NCI-H446 treated with DMSO at 0.1 percent for 48 hours (cell line): Measurements from ENCODE around the gene USP22.
"Not testable (repeated sequence)": the region's sequence is repeated elsewhere in the genome, so short reads cannot be mapped to it uniquely, and the experiment has no call there.

Experiments
- DNase-seq: peaks from one replicate; lab custom pipeline; 2025; lab: John Stamatoyannopoulos, UW

Gene USP22

GRCh38 chr17:21042458-21043295, at the start of gene USP22:
USP22 (minus strand) TSS chr17:21043011; CDS start chr17:21042835, 176 bp downstream.
- no peak for DNase-seq

- DNase-seq = no peak
Observed at GRCh38 chr17:21090902-21091618, 48.2 kb upstream of the USP22 start.

- DNase-seq = no peak
Observed at GRCh38 chr17:21089933-21090901, 47.4 kb upstream of the USP22 start.

GRCh38 chr17:21089145-21089544, 46.3 kb upstream of the USP22 start:
- DNase-seq = no peak

- no peak for DNase-seq
Observed at GRCh38 chr17:21085707-21086106, 42.9 kb upstream of the USP22 start.

GRCh38 chr17:21085280-21085679, 42.5 kb upstream of the USP22 start:
- not testable (repeated sequence) for DNase-seq

- no peak for DNase-seq
Observed at GRCh38 chr17:21082001-21082436, 39.2 kb upstream of the USP22 start.

- DNase-seq = no peak
Observed at GRCh38 chr17:21079196-21079595, 36.4 kb upstream of the USP22 start.

GRCh38 chr17:21078016-21078780, 35.4 kb upstream of the USP22 start:
- DNase-seq = no peak

- no peak for DNase-seq
Observed at GRCh38 chr17:21077281-21077680, 34.5 kb upstream of the USP22 start.

GRCh38 chr17:21076242-21076641, 33.4 kb upstream of the USP22 start:
- DNase-seq = no peak

- no peak for DNase-seq
Observed at GRCh38 chr17:21075739-21076085, 32.9 kb upstream of the USP22 start.

- peak; percentile 25 for DNase-seq
Observed at GRCh38 chr17:21072745-21073197, 30.0 kb upstream of the USP22 start.

GRCh38 chr17:21066394-21066793, 23.6 kb upstream of the USP22 start:
- no peak for DNase-seq

GRCh38 chr17:21061971-21062526, 19.2 kb upstream of the USP22 start:
- DNase-seq = no peak

- no peak for DNase-seq
Observed at GRCh38 chr17:21061158-21061835, 18.5 kb upstream of the USP22 start.

- no peak for DNase-seq
Observed at GRCh38 chr17:21059761-21060160, 16.9 kb upstream of the USP22 start.

GRCh38 chr17:21058098-21058893, 15.5 kb upstream of the USP22 start:
- DNase-seq = no peak

GRCh38 chr17:21053056-21053455, 10.2 kb upstream of the USP22 start:
- not testable (repeated sequence) for DNase-seq
